ENCODE data around the gene HTRA3.

Gene HTRA3

DNA sequence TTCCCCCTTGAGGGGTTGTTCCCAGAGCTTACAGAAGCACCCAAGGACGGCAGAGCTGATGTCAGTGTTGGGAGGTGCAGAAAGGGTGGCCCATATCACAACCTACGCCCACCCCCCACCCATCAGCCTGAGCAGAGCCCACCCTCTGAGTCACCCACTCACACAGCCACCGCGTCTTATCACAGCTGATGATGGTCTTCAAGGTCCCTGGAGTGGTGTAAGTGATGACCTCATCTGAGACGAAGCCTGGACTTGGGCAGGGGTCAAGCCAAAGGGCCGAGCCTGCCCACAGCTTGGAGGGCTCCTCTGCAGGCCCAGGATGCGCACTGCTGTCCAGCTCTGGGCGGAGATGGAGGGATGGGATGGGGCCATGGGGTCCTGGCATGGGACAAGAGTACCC is 3.0 kb upstream of the HTRA3 start:
- Histone ChIP-seq H3K27ac (no peak overlapping the region), H3K9ac (ENCODE audit: insufficient read length) (no peak overlapping the region), H3K4me3 (no peak overlapping the region), H3K9me3 (ENCODE audit: low read depth, low read length) (no peaks in the 10 kb centered on the region), H3K36me3 (ENCODE audit: insufficient read depth, low read length) (no peaks in the 10 kb centered on the region)
- DNase-seq (ENCODE audit: low read depth, low spot score): no peak
- TF ChIP-seq POLR2AphosphoS5 (IDR thresholded peaks at IDR 0.05; ENCODE audit: borderline replicate concordance, low read depth, low read length): no peak
- no peak for TF ChIP-seq EZH2 (IDR thresholded peaks at IDR 0.05)
- TF ChIP-seq FOXP2 (optimal IDR thresholded peaks at IDR 0.05; ENCODE audit: control extremely low read depth, extremely low read length, insufficient read depth): no peak

DNA sequence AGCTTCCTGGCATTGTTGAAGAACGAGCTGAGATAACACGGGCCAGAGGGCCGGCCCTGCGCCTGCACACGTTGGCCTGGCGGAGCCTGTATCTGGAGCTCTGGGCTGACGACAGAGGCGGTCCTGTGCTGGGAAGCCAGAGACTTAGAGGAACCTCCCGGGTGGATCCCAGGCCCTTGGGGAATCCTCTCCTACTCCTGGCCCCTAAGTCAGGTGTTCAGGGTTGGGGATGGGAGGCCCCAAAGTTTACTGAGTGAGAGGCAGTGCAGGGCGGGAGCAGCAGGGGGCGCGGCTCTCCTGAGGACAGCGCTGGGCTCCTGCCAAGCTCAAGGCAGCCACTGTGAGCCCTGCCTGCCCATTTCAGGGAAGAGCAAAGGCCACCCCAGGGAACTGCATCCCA is 2.5 kb upstream of the HTRA3 start:
- TF ChIP-seq POLR2AphosphoS5 (IDR thresholded peaks at IDR 0.05; ENCODE audit: borderline replicate concordance, low read depth, low read length) (no peak), FOXP2 (optimal IDR thresholded peaks at IDR 0.05; ENCODE audit: control extremely low read depth, extremely low read length, insufficient read depth) (no peak), EZH2 (IDR thresholded peaks at IDR 0.05) (no peak)
- no peak overlapping the region for H3K9ac ChIP-seq (ENCODE audit: insufficient read length)
- no peaks in the 10 kb centered on the region for H3K36me3 ChIP-seq (ENCODE audit: insufficient read depth, low read length)
- H3K27ac ChIP-seq: no peak overlapping the region
- no peak overlapping the region for H3K4me3 ChIP-seq
- DNase-seq (ENCODE audit: low read depth, low spot score): no peak
- no peaks in the 10 kb centered on the region for H3K9me3 ChIP-seq (ENCODE audit: low read depth, low read length)

GRCh38 chr4:8268211-8268610 is 1.3 kb upstream of the HTRA3 start:
- no peak for DNase-seq (ENCODE audit: low read depth, low spot score)
- H3K9me3 ChIP-seq (ENCODE audit: low read depth, low read length): no peaks in the 10 kb centered on the region
- no peaks in the 10 kb centered on the region for H3K36me3 ChIP-seq (ENCODE audit: insufficient read depth, low read length)
- no peak overlapping the region for H3K4me3 ChIP-seq
- no peak overlapping the region for H3K27ac ChIP-seq
- TF ChIP-seq FOXP2 (optimal IDR thresholded peaks at IDR 0.05; ENCODE audit: control extremely low read depth, extremely low read length, insufficient read depth): no peak
- no peak for TF ChIP-seq POLR2AphosphoS5 (IDR thresholded peaks at IDR 0.05; ENCODE audit: borderline replicate concordance, low read depth, low read length)
- TF ChIP-seq EZH2 (IDR thresholded peaks at IDR 0.05): no peak
- H3K9ac ChIP-seq (ENCODE audit: insufficient read length): no peak overlapping the region

DNA sequence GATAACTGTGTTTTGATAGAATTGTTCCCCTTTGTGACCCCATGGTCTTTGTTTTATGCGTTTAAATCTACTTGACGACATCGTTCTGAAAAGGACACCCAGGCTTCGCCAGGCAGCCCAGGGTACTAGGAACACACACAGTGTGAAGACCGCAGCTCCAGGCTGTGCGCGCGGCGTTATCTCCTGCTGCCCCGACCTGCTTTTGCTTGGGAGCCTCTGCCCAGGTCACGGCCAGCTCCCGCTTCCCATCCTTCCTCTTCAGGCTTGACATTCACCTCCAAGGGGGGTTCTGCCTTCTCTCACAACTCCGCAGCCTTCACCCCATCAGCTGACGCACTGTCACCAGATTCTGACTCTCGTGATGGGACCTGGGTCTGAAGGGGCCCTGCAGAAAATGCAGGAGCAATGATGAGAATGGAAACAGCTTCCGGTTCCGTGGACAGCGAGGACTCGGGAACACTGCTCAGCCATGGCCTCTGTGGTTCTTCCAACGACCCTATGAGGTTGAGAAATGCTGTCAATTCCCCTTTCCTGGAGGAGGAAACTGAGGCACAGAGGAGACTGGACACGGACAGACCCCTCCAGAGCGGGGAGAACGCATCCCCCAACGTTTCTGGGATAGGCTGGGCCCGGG is 536 bp upstream of the HTRA3 start:
- Histone ChIP-seq H3K27ac (no peak overlapping the region), H3K4me3 (no peak overlapping the region), H3K9ac (ENCODE audit: insufficient read length) (no peak overlapping the region), H3K36me3 (ENCODE audit: insufficient read depth, low read length) (no peaks in the 10 kb centered on the region), H3K9me3 (ENCODE audit: low read depth, low read length) (no peaks in the 10 kb centered on the region)
- TF ChIP-seq POLR2AphosphoS5 (IDR thresholded peaks at IDR 0.05; ENCODE audit: borderline replicate concordance, low read depth, low read length): no peak
- TF ChIP-seq FOXP2 (optimal IDR thresholded peaks at IDR 0.05; ENCODE audit: control extremely low read depth, extremely low read length, insufficient read depth): no peak
- TF ChIP-seq EZH2 (IDR thresholded peaks at IDR 0.05): no peak
- DNase-seq (ENCODE audit: low read depth, low spot score): no peak

GRCh38 chr4:8270418-8270771 is 841 bp downstream of the HTRA3 start:
- Histone ChIP-seq H3K36me3 (ENCODE audit: insufficient read depth, low read length) (no peaks in the 10 kb centered on the region), H3K27ac (no peak overlapping the region), H3K4me3 (no peak overlapping the region), H3K9ac (ENCODE audit: insufficient read length) (no peak overlapping the region), H3K9me3 (ENCODE audit: low read depth, low read length) (no peaks in the 10 kb centered on the region)
- no peak for DNase-seq (ENCODE audit: low read depth, low spot score)
- TF ChIP-seq POLR2AphosphoS5 (IDR thresholded peaks at IDR 0.05; ENCODE audit: borderline replicate concordance, low read depth, low read length) (no peak), EZH2 (IDR thresholded peaks at IDR 0.05) (no peak), FOXP2 (optimal IDR thresholded peaks at IDR 0.05; ENCODE audit: control extremely low read depth, extremely low read length, insufficient read depth) (no peak)

- Histone ChIP-seq H3K36me3 (ENCODE audit: insufficient read depth, low read length) (no peaks in the 10 kb centered on the region), H3K4me3 (no peak overlapping the region), H3K9ac (ENCODE audit: insufficient read length) (no peak overlapping the region), H3K27ac (no peak overlapping the region), H3K9me3 (ENCODE audit: low read depth, low read length) (no peaks in the 10 kb centered on the region)
- TF ChIP-seq FOXP2 (optimal IDR thresholded peaks at IDR 0.05; ENCODE audit: control extremely low read depth, extremely low read length, insufficient read depth) (no peak), EZH2 (IDR thresholded peaks at IDR 0.05) (no peak), POLR2AphosphoS5 (IDR thresholded peaks at IDR 0.05; ENCODE audit: borderline replicate concordance, low read depth, low read length) (no peak)
- DNase-seq (ENCODE audit: low read depth, low spot score): no peak
Measured at GRCh38 chr4:8270912-8271815, 1.6 kb downstream of the HTRA3 start.

DNA sequence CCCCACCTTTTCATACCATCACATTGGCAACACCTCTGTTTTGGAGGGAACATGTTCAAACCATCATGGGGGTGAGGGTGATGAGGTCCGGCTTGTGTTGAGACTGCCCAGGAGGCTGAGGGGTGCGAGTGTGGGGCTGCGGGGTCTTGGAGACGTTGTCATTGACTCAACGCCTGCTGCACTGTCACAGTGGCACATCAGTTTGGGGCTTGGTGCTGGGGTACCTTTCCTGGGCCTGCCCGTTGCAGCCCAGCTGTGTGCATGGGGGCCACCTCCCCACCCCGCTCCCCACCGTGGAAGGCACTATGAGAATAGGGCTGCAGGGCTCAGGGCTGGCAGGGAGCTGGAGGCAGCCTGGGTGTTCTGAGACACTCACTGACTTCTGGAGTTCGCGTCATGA is 2.3 kb downstream of the HTRA3 start:
- no peak for DNase-seq (ENCODE audit: low read depth, low spot score)
- Histone ChIP-seq H3K9ac (ENCODE audit: insufficient read length) (no peak overlapping the region), H3K36me3 (ENCODE audit: insufficient read depth, low read length) (no peaks in the 10 kb centered on the region), H3K9me3 (ENCODE audit: low read depth, low read length) (no peaks in the 10 kb centered on the region), H3K4me3 (no peak overlapping the region), H3K27ac (no peak overlapping the region)
- TF ChIP-seq FOXP2 (optimal IDR thresholded peaks at IDR 0.05; ENCODE audit: control extremely low read depth, extremely low read length, insufficient read depth) (no peak), EZH2 (IDR thresholded peaks at IDR 0.05) (no peak)

- no peak overlapping the region for H3K27ac ChIP-seq
- TF ChIP-seq FOXP2 (optimal IDR thresholded peaks at IDR 0.05; ENCODE audit: control extremely low read depth, extremely low read length, insufficient read depth): no peak
- no peak for TF ChIP-seq EZH2 (IDR thresholded peaks at IDR 0.05)
- no peak for TF ChIP-seq POLR2AphosphoS5 (IDR thresholded peaks at IDR 0.05; ENCODE audit: borderline replicate concordance, low read depth, low read length)
Measured at GRCh38 chr4:8272472-8273428, 3.2 kb downstream of the HTRA3 start.

More at GRCh38 chr4:8272472-8273428, 3.2 kb downstream of the HTRA3 start:
- H3K9ac ChIP-seq (ENCODE audit: insufficient read length): no peak overlapping the region
- no peak overlapping the region for H3K4me3 ChIP-seq
- no peaks in the 10 kb centered on the region for H3K36me3 ChIP-seq (ENCODE audit: insufficient read depth, low read length)
- H3K9me3 ChIP-seq (ENCODE audit: low read depth, low read length): no peaks in the 10 kb centered on the region
- DNase-seq (ENCODE audit: low read depth, low spot score): no peak
